GM12892 (cell line): ENCODE measurements around the gene DYNC1I1.

Experiments used
- DNase-seq: peaks from one replicate; pipeline ENCODE4 v3.0.0; 2011; ENCODE audit not compliant: insufficient read length
- FAIRE-seq: peaks from 2 replicates; lab custom pipeline; 2011; peaks lifted over from hg19 to GRCh38; lab: Jason Lieb, UNC
- POLR2A ChIP-seq: IDR thresholded peaks from 2 replicates; pipeline ENCODE4 v1.6.1; 2011; ENCODE audit warnings: low read depth, low read length, control low read depth
- POLR2AphosphoS5 ChIP-seq: IDR thresholded peaks from 2 replicates; pipeline ENCODE4 v1.6.1; 2011; ENCODE audit warnings: low read depth, low read length, control low read depth
- TAF1 ChIP-seq: IDR thresholded peaks from 2 replicates; pipeline ENCODE4 v1.6.1; 2011; ENCODE audit warnings: low read depth, mild to moderate bottlenecking, control low read depth, low read length, borderline replicate concordance

Gene DYNC1I1

GRCh38 chr7:95951997-95952795 lies 179.8 kb downstream of the DYNC1I1 start:
- no peak for DNase-seq

GRCh38 chr7:95952851-95953250 lies 180.5 kb downstream of the DYNC1I1 start:
- DNase-seq (no peak), FAIRE-seq (no peak)
- TF ChIP-seq POLR2AphosphoS5 (no peak), POLR2A (no peak), TAF1 (no peak)

More at GRCh38 chr7:95951997-95952795, 179.8 kb downstream of the DYNC1I1 start:
- no peak for TF ChIP-seq POLR2A
- no peak for TF ChIP-seq TAF1
- TF ChIP-seq POLR2AphosphoS5, result no peak
- no peak for FAIRE-seq

GRCh38 chr7:95955748-95956147 lies 183.4 kb downstream of the DYNC1I1 start:
- no peak for FAIRE-seq
- DNase-seq, result no peak
- TF ChIP-seq TAF1 (no peak), POLR2A (no peak), POLR2AphosphoS5 (no peak)

GRCh38 chr7:95957510-95957909 lies 185.2 kb downstream of the DYNC1I1 start:
- no peak for TF ChIP-seq TAF1
- no peak for TF ChIP-seq POLR2AphosphoS5
- TF ChIP-seq POLR2A, result no peak
- no peak for DNase-seq
- FAIRE-seq, result no peak

GRCh38 chr7:95960706-95961244 lies 188.4 kb downstream of the DYNC1I1 start:
- FAIRE-seq, result no peak
- DNase-seq, result no peak
- TF ChIP-seq TAF1 (no peak), POLR2AphosphoS5 (no peak), POLR2A (no peak)

- no peak for TF ChIP-seq POLR2AphosphoS5
- no peak for TF ChIP-seq TAF1
- no peak for TF ChIP-seq POLR2A
- FAIRE-seq (no peak), DNase-seq (no peak)
Measured at GRCh38 chr7:95963446-95963990, 191.2 kb downstream of the DYNC1I1 start.

- DNase-seq (no peak), FAIRE-seq (no peak)
- TF ChIP-seq TAF1, result no peak
- TF ChIP-seq POLR2A, result no peak
- TF ChIP-seq POLR2AphosphoS5, result no peak
Measured at GRCh38 chr7:95971716-95972115, 199.4 kb downstream of the DYNC1I1 start.

- TF ChIP-seq POLR2A (no peak), POLR2AphosphoS5 (no peak), TAF1 (no peak)
- DNase-seq, result no peak
- FAIRE-seq, result no peak
Measured at GRCh38 chr7:95972523-95972922, 200.2 kb downstream of the DYNC1I1 start.

DNA sequence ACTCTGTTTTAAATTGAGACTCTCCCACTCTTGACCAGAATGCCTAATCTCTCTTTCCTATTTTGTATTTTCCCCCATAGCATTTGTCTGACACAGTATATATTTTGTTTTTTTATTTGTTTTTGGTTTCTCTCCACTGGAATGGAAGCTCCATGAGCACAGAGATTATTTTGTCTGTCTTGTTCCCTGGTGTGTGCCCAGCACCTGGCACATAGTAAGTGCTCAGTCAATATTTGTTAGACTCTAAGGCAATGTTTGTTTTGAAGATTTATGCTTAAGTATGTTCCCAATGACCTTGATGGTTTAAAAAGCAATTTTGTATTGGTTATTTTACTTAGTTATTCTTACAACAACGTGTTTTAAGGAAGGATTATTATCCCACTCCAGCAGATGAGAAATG lies 201.8 kb downstream of the DYNC1I1 start:
- TF ChIP-seq TAF1 (no peak), POLR2A (no peak), POLR2AphosphoS5 (no peak)
- FAIRE-seq, result no peak
- DNase-seq, result no peak

GRCh38 chr7:95976369-95977060 lies 204.2 kb downstream of the DYNC1I1 start:
- no peak for TF ChIP-seq POLR2A
- TF ChIP-seq TAF1, result no peak
- no peak for TF ChIP-seq POLR2AphosphoS5
- DNase-seq (no peak), FAIRE-seq (no peak)

- no peak for TF ChIP-seq TAF1
- TF ChIP-seq POLR2A, result no peak
- TF ChIP-seq POLR2AphosphoS5, result no peak
- DNase-seq (no peak), FAIRE-seq (no peak)
Measured at GRCh38 chr7:95977994-95978393, 205.6 kb downstream of the DYNC1I1 start.
